SK-N-MC (cell line): ENCODE measurements around the gene MED27.

Experiments
- EZH2 ChIP-seq: fragments of 200-600 bp; sonication (generic); IDR thresholded peaks from one replicate; pipeline ENCODE4 v1.6.1; 2017; ENCODE audit warnings: antibody characterized with exemption
- FOXP2 ChIP-seq: optimal IDR thresholded peaks from 2 replicates; pipeline ENCODE3; 2011; ENCODE audit warnings: mild to moderate bottlenecking, moderate library complexity; ENCODE audit not compliant: insufficient read depth; ENCODE audit errors: extremely low read length, control extremely low read depth
- POLR2AphosphoS5 ChIP-seq: IDR thresholded peaks from 2 replicates; pipeline ENCODE4 v1.6.1; 2012; ENCODE audit warnings: mild to moderate bottlenecking, low read depth, low read length, borderline replicate concordance

DNA sequence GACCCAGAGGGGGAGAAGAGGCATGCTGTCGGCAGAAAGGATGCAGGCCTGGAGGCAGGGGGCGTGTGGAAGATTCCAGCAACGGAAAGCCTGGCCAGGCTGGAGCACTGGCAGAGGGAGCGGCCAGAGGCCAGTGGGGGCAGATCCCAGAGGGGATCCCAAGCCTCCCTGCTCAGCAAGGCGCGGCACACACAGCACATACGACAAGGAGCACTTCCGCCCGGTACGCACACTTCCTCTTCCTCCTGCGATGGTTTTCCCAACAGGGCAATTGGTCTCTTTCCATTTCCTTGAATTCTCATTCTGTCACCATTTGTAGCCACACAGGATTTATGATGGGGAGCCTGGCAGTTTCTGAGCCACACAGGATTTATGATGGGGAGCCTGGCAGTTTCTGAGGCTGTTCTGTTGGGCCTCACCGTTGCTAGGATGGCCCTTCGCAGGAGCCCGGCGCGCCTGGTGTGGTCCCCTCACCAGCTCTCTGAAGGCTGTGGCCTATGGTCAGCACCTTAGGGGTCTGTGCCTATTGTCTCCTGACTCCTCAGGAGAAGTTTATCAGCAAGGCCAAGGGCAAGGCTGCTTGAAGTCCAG lies 216.3 kb downstream of the MED27 start:
- TF ChIP-seq POLR2AphosphoS5: no peak
- no peak for TF ChIP-seq EZH2
- TF ChIP-seq FOXP2: no peak
